IPS-18a (cell line): ENCODE measurements around the gene SLC5A6.

ENCODE experiments used
- H3K27ac ChIP-seq: one replicate; pipeline ENCODE4 v1.5.1; 2013; ENCODE audit warnings: low read length
- H3K27me3 ChIP-seq: one replicate; pipeline ENCODE4 v1.6.1; 2013; ENCODE audit warnings: mild to moderate bottlenecking, low read length; ENCODE audit not compliant: control insufficient read depth, insufficient read depth
- H3K36me3 ChIP-seq: one replicate; pipeline ENCODE4 v1.6.1; 2013; ENCODE audit warnings: low read depth, low read length; ENCODE audit not compliant: control insufficient read depth
- H3K4me1 ChIP-seq: one replicate; pipeline ENCODE4 v1.6.1; 2013; ENCODE audit warnings: low read depth, low read length; ENCODE audit not compliant: control insufficient read depth
- H3K4me3 ChIP-seq: one replicate; pipeline ENCODE4 v1.5.1; 2013; ENCODE audit warnings: low read length
- H3K9ac ChIP-seq: one replicate; pipeline ENCODE4 v1.6.1; 2013; ENCODE audit warnings: mild to moderate bottlenecking, low read length, moderate library complexity
- H3K9me3 ChIP-seq: one replicate; pipeline ENCODE4 v1.6.1; 2013; ENCODE audit warnings: low read depth, low read length; ENCODE audit not compliant: control insufficient read depth

Gene SLC5A6

GRCh38 chr2:27211943-27212625, at the start of gene SLC5A6, which contains the start of gene ATRAID:
TSS of gene SLC5A6 (minus strand) at chr2:27212268. CDS start at chr2:27207650, 4,618 bp downstream.
TSS of gene ATRAID (plus strand) at chr2:27212041. CDS start at chr2:27212369, 328 bp downstream.
- H3K9me3 ChIP-seq, result no peaks in the 10 kb centered on the region
- no peaks in the 10 kb centered on the region for H3K27me3 ChIP-seq
- H3K4me1 ChIP-seq, result peaks cover 13% of the 10 kb centered on the region
- peak within 1 kb of the TSS; percentile 98 for H3K9ac ChIP-seq
- peaks cover 35% of the 10 kb centered on the region for H3K36me3 ChIP-seq
- H3K4me3 ChIP-seq, result peak within 1 kb of the TSS; percentile 98
- H3K27ac ChIP-seq, result peak within 1 kb of the TSS; percentile 94

- peak overlapping the region; percentile 65 for H3K4me3 ChIP-seq
- H3K27me3 ChIP-seq, result peaks cover 70% of the 10 kb centered on the region
Observed at GRCh38 chr2:27261241-27261925, 49.3 kb upstream of the SLC5A6 start.

DNA sequence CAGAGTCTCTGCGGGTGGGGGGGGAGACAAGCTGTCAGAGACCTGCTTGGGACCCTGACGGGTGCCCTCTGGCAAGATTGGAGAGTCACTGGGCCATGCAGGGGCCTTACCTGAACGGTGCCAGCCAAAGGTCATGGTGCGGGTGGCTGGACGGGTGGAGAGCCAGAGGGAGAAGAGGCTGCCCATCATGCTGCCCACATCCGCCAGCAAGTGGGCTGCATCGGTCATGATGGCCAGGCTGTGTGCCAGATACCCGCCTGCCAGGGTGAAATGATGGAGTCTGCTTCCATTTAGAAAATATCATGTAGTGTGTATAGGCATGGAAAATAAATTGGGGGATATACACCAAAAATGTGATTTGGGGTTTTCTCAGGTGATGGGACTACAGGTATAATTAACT, 46.0 kb upstream of the SLC5A6 start:
- Histone ChIP-seq H3K4me3 (no peak overlapping the region), H3K9me3 (no peaks in the 10 kb centered on the region), H3K4me1 (peaks cover 5% of the 10 kb centered on the region), H3K27ac (no peak overlapping the region), H3K27me3 (peaks cover 37% of the 10 kb centered on the region), H3K9ac (no peak overlapping the region), H3K36me3 (no peaks in the 10 kb centered on the region)

More at GRCh38 chr2:27261241-27261925, 49.3 kb upstream of the SLC5A6 start:
- H3K9me3 ChIP-seq, result no peaks in the 10 kb centered on the region
- no peak overlapping the region for H3K27ac ChIP-seq
- H3K4me1 ChIP-seq, result peaks cover 11% of the 10 kb centered on the region
- H3K36me3 ChIP-seq, result no peaks in the 10 kb centered on the region
- H3K9ac ChIP-seq, result peak overlapping the region; percentile 9

- Histone ChIP-seq H3K27ac (no peak overlapping the region), H3K27me3 (peaks cover 26% of the 10 kb centered on the region), H3K9me3 (no peaks in the 10 kb centered on the region), H3K4me1 (peaks cover 5% of the 10 kb centered on the region), H3K9ac (no peak overlapping the region), H3K36me3 (no peaks in the 10 kb centered on the region), H3K4me3 (no peak overlapping the region)
Observed at GRCh38 chr2:27256855-27257454, 44.9 kb upstream of the SLC5A6 start.

- Histone ChIP-seq H3K9ac (no peak overlapping the region), H3K4me3 (no peak overlapping the region), H3K27me3 (peaks cover 20% of the 10 kb centered on the region), H3K4me1 (no peaks in the 10 kb centered on the region), H3K36me3 (no peaks in the 10 kb centered on the region), H3K27ac (no peak overlapping the region), H3K9me3 (no peaks in the 10 kb centered on the region)
Observed at GRCh38 chr2:27255660-27256059, 43.6 kb upstream of the SLC5A6 start.

- Histone ChIP-seq H3K9ac (no peak overlapping the region), H3K27ac (no peak overlapping the region), H3K9me3 (no peaks in the 10 kb centered on the region), H3K36me3 (no peaks in the 10 kb centered on the region), H3K4me1 (peaks cover 4% of the 10 kb centered on the region), H3K4me3 (no peak overlapping the region), H3K27me3 (peaks cover 15% of the 10 kb centered on the region)
Observed at GRCh38 chr2:27255187-27255586, 43.1 kb upstream of the SLC5A6 start.

DNA sequence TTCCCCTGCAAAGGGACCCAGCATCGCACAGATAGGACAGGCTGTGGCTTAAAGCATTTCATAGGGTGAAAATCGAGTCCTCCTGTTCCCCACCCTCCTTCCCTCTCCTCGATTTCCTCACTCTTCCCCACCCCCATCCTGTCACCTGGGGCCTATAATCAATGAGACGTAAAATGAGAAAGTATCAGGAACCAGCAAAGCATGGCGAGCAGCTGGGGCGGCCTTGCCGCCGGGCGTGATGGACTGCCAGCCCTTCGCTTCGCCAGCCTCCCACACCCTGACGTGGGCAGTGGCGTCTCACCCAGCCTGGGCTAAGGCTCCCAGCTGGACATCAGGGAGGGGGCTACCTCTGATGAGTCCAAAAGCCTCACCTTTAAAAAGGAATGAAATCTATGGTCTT, 39.7 kb upstream of the SLC5A6 start:
- H3K9me3 ChIP-seq, result no peaks in the 10 kb centered on the region
- no peak overlapping the region for H3K9ac ChIP-seq
- no peaks in the 10 kb centered on the region for H3K36me3 ChIP-seq
- H3K4me3 ChIP-seq, result no peak overlapping the region
- peaks cover 7% of the 10 kb centered on the region for H3K27me3 ChIP-seq
- H3K4me1 ChIP-seq, result peaks cover 4% of the 10 kb centered on the region
- H3K27ac ChIP-seq, result no peak overlapping the region

DNA sequence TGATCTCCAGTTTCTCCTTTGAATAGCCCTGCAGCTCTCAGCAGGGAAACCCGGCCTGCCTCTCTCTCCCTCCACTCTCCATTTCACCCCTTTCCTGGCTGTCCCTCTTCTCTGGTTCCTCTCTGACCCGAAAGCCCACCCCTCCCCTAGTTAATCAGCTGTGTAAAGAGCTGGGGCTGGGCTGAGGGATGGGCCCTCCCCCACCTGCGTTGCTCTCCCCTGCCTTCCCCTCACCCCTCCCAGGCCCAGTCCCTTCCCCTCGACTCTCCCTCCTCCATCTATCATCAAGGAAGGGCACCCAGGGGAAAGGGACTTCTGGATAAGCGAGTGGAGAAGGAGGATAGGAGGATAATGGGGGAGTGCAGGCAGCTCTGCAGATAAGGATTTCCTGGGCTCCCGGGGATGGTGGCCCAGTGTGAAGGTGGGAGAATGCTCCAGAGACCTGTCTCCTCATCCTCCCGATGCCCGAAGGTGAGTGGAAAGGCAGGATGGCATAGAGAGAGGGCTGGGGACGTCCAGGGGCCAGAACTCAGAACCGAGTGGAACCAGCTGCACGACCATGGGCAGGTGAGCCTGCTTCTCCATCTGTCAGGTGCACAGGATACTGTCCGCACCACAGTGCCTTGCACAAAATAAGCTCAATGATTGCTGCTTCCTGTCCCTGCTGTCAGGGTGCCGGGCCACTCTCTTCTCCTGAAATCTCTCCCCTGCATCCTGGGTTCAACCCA, 38.7 kb upstream of the SLC5A6 start:
- Histone ChIP-seq H3K27ac (no peak overlapping the region), H3K9ac (no peak overlapping the region)

DNA sequence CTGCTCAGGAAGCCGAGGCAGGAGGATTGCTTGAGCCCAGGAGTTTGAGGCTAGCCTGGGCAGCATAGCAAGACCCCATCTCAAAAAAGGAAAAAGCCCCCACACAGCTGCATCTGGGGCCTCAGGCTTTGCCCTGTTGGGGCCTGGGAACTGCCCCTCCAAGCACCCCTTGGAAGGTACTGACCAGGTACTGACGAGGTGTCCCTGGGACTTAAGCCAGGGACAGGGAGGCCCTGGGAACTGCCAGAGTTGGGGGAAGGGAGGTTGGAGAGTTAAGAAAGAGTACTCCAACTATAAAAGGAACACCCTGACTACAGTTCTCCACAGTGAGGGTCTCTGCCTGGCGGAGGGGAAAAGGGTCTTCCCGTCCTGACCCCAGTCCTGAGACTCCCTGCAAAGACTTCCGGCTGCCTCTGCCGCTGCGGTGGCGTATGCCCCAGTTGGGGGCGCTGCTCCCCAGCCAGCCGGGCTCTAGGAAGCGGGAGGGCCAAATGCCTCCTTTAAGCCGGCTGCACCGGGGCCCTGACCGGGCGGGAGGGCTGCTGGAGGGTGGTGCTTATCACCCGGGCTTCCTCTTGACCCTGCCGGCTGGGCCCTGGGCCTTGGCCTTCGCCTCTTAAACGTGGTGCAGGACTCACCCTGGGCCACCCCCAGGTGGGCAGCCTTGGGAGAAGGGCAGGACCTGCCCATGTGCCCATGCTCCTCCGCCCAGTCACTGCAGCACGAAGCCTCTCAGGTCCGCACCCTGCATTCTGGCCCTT, 38.0 kb upstream of the SLC5A6 start:
- H3K4me3 ChIP-seq, result peak overlapping the region; percentile 35
- peaks cover 4% of the 10 kb centered on the region for H3K4me1 ChIP-seq
- H3K36me3 ChIP-seq, result no peaks in the 10 kb centered on the region
- H3K9ac ChIP-seq, result no peak overlapping the region
- H3K9me3 ChIP-seq, result no peaks in the 10 kb centered on the region
- H3K27me3 ChIP-seq, result peaks cover 7% of the 10 kb centered on the region
- H3K27ac ChIP-seq, result no peak overlapping the region

More for the DNA sequence above, 38.7 kb upstream of the SLC5A6 start:
- H3K27me3 ChIP-seq, result peaks cover 7% of the 10 kb centered on the region
- H3K9me3 ChIP-seq, result no peaks in the 10 kb centered on the region
- peak overlapping the region; percentile 35 for H3K4me3 ChIP-seq
- H3K4me1 ChIP-seq, result peaks cover 4% of the 10 kb centered on the region
- H3K36me3 ChIP-seq, result no peaks in the 10 kb centered on the region

DNA sequence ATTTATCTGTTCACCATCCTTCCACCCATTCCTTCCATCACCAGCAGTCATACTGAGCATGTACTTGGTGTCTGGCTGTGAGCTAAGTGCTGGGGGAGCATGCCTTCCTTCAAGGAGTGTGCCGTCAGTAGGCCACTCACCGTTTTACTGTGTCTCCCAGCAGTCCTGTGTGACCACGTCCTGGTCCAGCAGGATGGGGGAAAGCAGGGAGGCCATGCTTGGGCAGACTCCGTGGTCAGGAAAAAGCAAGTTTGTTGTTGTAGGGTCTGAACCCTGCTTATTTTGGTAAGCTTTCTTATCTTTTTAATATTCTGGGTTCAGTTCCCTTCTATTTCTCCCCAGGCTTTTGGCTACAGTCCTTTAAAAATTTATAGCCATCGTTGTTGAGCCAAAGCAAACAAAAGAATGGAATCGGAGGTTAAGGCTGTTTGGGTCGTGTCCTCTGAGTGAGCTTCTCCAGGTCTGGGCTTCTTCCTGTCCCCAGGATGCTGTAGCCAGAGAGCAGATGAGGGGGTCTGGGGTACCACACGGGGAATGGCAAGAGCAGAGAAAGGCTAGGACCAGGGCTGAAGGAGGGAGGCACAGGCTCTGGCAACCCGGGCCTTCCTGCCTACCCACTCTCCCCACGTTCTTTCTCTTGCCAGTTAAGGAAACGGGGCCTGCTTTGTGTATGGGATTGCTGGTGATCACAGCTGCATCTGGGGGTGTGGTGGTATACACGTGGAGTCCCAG, 37.3 kb upstream of the SLC5A6 start:
- Histone ChIP-seq H3K9ac (no peak overlapping the region), H3K27ac (no peak overlapping the region), H3K9me3 (no peaks in the 10 kb centered on the region), H3K27me3 (peaks cover 7% of the 10 kb centered on the region), H3K4me1 (peaks cover 4% of the 10 kb centered on the region), H3K4me3 (no peak overlapping the region), H3K36me3 (peaks cover 4% of the 10 kb centered on the region)
